Activated CD8-positive, alpha-beta memory T cell treated with anti-CD3 and anti-CD28 coated beads for 36 hours (primary cell): Measurements from ENCODE around the gene NDNF. TPM values are rescaled to one million over a fixed set of nuclear protein-coding genes. Genes with fewer than 3 reads are reported as not detected.

Experiments used
- CTCF ChIA-PET: fragments of 350-600 bp; sonication (Branson Sonifier 250); formaldehyde crosslinking; loops from one replicate; lab custom pipeline; 2021; ENCODE audit warnings: antibody characterized with exemption; lab: Charles Lee
- POLR2A ChIA-PET: fragments of 350-600 bp; sonication (Branson Sonifier 250); formaldehyde crosslinking; loops from one replicate; lab custom pipeline; 2021; ENCODE audit warnings: antibody characterized with exemption; lab: Charles Lee
- total RNA-seq, 2 experiments: library from RNA; stranded (reverse); gene quantifications; one replicate each; pipeline ENCODE4 v1.2.3, GENCODE V29; 2021

NDNF gene
- total RNA-seq, 2 experiments from 2014 or later: 0.19 TPM

GRCh38 chr4:121073004-121073435 is 685 bp upstream of the NDNF start:
- POLR2A ChIA-PET: no interaction called here
- CTCF ChIA-PET: no interaction called here

- ChIA-PET POLR2A (no interaction called here), CTCF (interaction anchor here (0.9 kb wide), 1 partner anchor 24 kb away, joined by 3 read pairs; no protein-coding TSS in a partner anchor)
Observed at GRCh38 chr4:121071640-121072223, 603 bp downstream of the NDNF start.

GRCh38 chr4:121070696-121071639 is 1.4 kb downstream of the NDNF start:
- ChIA-PET POLR2A (no interaction called here), CTCF (interaction anchor here (0.9 kb wide), 1 partner anchor 24 kb away, joined by 3 read pairs; no protein-coding TSS in a partner anchor)

- ChIA-PET POLR2A (no interaction called here), CTCF (no interaction called here)
Observed at GRCh38 chr4:121070274-121070673, 2.1 kb downstream of the NDNF start.

- ChIA-PET POLR2A (no interaction called here), CTCF (no interaction called here)
Observed at GRCh38 chr4:121069430-121069829, 2.9 kb downstream of the NDNF start.

GRCh38 chr4:121064482-121064881 is 7.9 kb downstream of the NDNF start:
- ChIA-PET CTCF (no interaction called here), POLR2A (no interaction called here)

GRCh38 chr4:121062521-121062920 is 9.8 kb downstream of the NDNF start:
- ChIA-PET POLR2A (no interaction called here), CTCF (no interaction called here)

- CTCF ChIA-PET: no interaction called here
- POLR2A ChIA-PET: no interaction called here
Observed at GRCh38 chr4:121061861-121062260, 10.5 kb downstream of the NDNF start.

- ChIA-PET CTCF (no interaction called here), POLR2A (no interaction called here)
Observed at GRCh38 chr4:121061215-121061614, 11.1 kb downstream of the NDNF start.

- POLR2A ChIA-PET: no interaction called here
- CTCF ChIA-PET: no interaction called here
Observed at GRCh38 chr4:121057466-121057922, 14.8 kb downstream of the NDNF start.

- POLR2A ChIA-PET: no interaction called here
Observed at GRCh38 chr4:121056066-121056465, 16.3 kb downstream of the NDNF start.

GRCh38 chr4:121054373-121054772 is 18.0 kb downstream of the NDNF start:
- CTCF ChIA-PET: no interaction called here
- POLR2A ChIA-PET: no interaction called here

More at GRCh38 chr4:121056066-121056465, 16.3 kb downstream of the NDNF start:
- CTCF ChIA-PET: no interaction called here

- POLR2A ChIA-PET: no interaction called here
- CTCF ChIA-PET: no interaction called here
Observed at GRCh38 chr4:121053601-121054143, 18.7 kb downstream of the NDNF start.

- CTCF ChIA-PET: no interaction called here
- POLR2A ChIA-PET: no interaction called here
Observed at GRCh38 chr4:121050300-121050699, 22.0 kb downstream of the NDNF start.

- POLR2A ChIA-PET: interaction anchor here (0.7 kb wide), 1 partner anchor 95 kb away, joined by 3 read pairs; no protein-coding TSS in a partner anchor
- CTCF ChIA-PET: no interaction called here
Observed at GRCh38 chr4:121049072-121049599, 23.2 kb downstream of the NDNF start.

- ChIA-PET CTCF (no interaction called here), POLR2A (no interaction called here)
Observed at GRCh38 chr4:121048165-121048564, 24.2 kb downstream of the NDNF start.

GRCh38 chr4:121041307-121042090 is 30.8 kb downstream of the NDNF start:
- POLR2A ChIA-PET: no interaction called here
- CTCF ChIA-PET: no interaction called here

GRCh38 chr4:121034017-121034416 is 38.3 kb downstream of the NDNF start:
- POLR2A ChIA-PET: no interaction called here
- CTCF ChIA-PET: no interaction called here

GRCh38 chr4:121030711-121031110 is 41.6 kb downstream of the NDNF start:
- CTCF ChIA-PET: no interaction called here

More at GRCh38 chr4:121030711-121031110, 41.6 kb downstream of the NDNF start:
- POLR2A ChIA-PET: no interaction called here
